GM21723 (cell line): ENCODE measurements around the gene PROKR2.

Source experiments
- ATAC-seq: cut with Tn5 transposase; IDR thresholded peaks from one replicate; pipeline ENCODE4 v1.9.1; 2021; ENCODE audit warnings: mild to moderate bottlenecking, moderate library complexity; ENCODE audit not compliant: unreplicated experiment

Gene PROKR2

DNA sequence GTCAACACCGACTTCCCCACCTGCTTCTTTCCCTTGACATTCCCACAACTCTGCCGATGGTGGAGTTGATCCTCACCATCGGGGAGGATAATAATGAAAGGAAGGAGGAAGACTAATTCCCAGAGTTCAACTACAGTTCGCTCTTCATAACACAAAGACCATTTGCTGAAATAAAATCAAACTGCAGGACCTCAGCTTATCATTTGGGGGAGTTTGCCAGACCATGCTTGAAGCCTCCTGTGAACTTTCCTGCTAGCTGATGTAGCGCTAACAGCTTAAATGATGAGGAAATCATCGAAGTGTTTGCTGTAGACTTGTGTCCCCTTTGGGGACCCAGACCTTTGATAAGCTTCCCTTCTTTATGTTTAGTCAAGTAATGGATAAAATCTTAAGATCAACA is 26.2 kb downstream of the PROKR2 start:
- ATAC-seq, result no peak

DNA sequence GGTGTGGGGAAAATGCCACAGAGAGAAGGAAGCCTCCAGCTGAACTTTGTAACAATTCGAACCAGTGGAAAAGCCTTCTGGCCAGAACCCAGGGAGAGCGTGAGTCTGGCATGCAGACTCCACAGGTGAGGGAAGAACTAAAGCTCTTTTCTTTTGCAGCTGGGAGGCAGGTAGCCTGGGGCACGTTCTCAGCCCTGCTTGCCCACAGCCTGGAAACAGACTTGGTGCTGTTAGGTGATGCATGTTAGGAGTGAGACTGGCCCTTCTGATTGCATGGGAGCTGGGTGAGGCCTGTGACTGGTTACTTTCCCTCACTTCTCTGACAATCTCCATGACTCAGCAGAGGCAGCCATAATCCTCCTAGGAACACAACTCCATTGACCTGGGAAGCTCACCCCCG is 34.2 kb downstream of the PROKR2 start:
- no peak for ATAC-seq

DNA sequence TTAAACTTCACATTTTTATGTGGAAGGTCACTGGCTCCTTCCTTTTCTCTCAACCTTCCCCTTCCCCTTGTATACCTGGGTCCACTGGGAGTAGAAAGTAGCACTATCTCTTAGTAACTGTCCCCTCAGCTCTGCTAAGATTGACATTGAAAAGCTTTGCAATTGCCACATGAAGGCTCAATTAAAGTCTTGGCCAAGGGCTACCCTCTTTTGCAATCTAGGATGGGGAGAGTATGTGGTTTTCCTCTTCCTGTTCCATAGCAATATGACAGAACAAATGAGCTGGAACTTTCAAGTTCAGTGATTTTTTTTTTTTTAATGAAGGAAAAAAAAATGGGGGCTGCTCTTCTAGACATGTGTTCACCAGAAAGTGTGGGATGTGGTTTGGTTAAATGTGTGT is 37.1 kb downstream of the PROKR2 start:
- no peak for ATAC-seq

DNA sequence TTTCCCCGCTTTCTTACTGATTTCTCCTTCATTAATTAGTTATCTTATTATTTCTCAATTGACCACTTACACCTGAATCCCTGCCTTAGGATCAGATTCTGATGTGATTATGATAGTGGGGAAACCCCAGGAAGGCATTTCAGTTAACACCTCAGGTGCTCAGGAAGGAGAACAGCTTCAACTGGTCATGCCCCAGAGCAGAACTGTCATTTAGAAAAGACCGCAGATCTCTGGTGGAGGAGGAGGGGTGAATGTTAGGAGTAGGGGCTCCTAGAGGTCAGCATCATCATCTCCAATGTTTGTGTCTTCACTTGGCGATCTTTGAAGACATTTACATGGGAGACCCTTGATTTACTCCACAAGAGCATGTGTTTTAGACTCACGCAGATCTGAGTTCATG is 44.5 kb downstream of the PROKR2 start:
- no peak for ATAC-seq

DNA sequence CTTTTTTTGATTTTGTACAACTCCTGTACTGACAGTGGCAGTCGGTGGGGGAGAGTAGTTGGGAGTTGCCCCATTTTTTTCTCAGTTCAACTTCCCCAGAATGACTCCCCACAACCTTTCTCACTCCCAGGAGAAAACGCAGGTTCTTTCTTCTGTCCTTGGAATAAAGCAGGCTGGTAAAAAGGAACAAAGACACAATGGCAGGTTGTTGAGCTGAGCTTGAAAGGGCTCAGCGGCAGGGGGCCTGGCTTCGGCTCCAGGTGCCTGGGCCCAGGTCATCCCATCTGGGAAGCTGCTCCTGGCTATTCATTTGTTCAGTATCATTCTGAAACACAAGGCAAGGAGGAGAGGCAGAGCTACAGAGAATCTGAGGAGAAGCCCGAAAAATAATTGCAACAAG is 46.2 kb downstream of the PROKR2 start:
- ATAC-seq, result no peak

DNA sequence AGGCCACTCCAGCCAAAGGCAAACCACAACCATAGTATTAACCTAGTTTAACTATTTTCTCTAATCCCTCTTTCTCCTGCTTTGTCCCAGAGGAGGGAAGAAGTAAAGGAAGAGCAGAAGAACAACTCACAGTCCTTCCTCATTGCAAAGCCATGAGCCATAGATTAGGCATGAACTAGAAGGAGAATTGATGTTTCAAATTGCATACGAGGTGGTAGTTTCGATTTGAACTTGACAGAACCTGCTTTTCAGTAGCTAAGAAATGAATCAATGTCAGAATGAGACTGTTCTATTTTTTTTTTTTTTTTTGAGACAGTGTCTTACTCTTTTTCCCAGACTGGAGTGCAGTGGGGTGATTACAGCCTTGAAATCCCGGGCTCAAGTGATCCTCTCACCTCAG is 48.3 kb downstream of the PROKR2 start:
- no peak for ATAC-seq

DNA sequence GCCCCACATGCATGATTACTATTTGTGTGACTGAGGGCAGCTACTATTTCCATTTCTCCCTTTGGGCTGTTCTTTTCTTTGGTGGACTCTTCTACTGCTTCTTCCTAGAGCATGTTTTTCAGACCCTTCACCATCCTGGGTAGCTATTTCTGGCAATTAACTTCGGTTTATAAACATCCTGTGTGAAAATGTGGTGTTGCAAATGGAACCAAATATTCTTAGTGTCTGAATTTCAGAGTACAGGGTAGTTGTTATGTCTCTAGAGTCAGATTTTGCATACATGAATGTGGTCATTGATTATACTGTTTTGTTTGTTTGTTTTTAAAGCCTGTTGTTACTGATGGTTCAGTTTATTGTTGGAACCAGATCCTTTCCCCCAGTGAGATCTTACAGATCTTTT is 49.7 kb downstream of the PROKR2 start:
- ATAC-seq, result no peak
